HepG2 (cell line): ENCODE data around the gene CFTR. TPM values are rescaled to one million over a fixed set of nuclear protein-coding genes. Genes with fewer than 3 reads are reported as not detected.

Experiments used
- ATAC-seq: fragments of 200-7000 bp; cut with Tn5 transposase; 3 replicates; pipeline ENCODE4 v1.9.1; 2020; ENCODE audit warnings: mild to moderate bottlenecking, moderate library complexity
- BruUV-seq: library from RNA; stranded (reverse); fragments of 400-500 nt; replicated peaks from 2 replicates; lab custom pipeline; 2021; lab: Mats Ljungman, UMichigan
- CTCF ChIA-PET: fragments of 300-600 bp; formaldehyde crosslinking; extraction: SDS; loops from one replicate; lab custom pipeline; 2021; ENCODE audit warnings: low total read pairs, inconsistent platforms, low intra/inter-chr PET ratio; lab: Yijun Ruan, JAX
- POLR2A ChIA-PET: fragments of 350-600 bp; sonication (Branson Sonifier 250); formaldehyde crosslinking; loops from one replicate; lab custom pipeline; 2020; ENCODE audit warnings: antibody characterized with exemption, inconsistent platforms; lab: Yijun Ruan, JAX
- DNase-seq: peaks from one replicate; pipeline ENCODE4 v3.0.0-alpha.2; 2015; ENCODE audit warnings: low spot score
- FAIRE-seq: peaks from 3 replicates; lab custom pipeline; 2011; peaks lifted over from hg19 to GRCh38; lab: Jason Lieb, UNC
- H2AFZ ChIP-seq: one replicate; pipeline ENCODE4 v1.6.1; 2011; ENCODE audit warnings: low read length, inconsistent platforms
- H3K27ac ChIP-seq: fragments of 300-600 bp; 3 replicates; pipeline ENCODE4 v1.8.0; 2011; ENCODE audit warnings: mixed run types, mild to moderate bottlenecking, mixed read lengths, low read length, inconsistent platforms; ENCODE audit not compliant: insufficient read depth; ENCODE audit errors: extremely low read length
- H3K27me3 ChIP-seq, 2 experiments: fragments of 200-600 bp in 1 of 2; 2 replicates in 1 of 2; 3 replicates in 1 of 2; pipeline versions ENCODE4 v1.6.0 to v1.8.0; 2011; ENCODE audit warnings: low read length in 2 of 2, mild to moderate bottlenecking in 2 of 2, moderate library complexity in 2 of 2, inconsistent platforms in 1 of 2; ENCODE audit not compliant: insufficient read depth in 2 of 2, control insufficient read depth in 1 of 2
- H3K36me3 ChIP-seq, 2 experiments: fragments of 200-600 bp in 1 of 2; replicated peaks in 1 of 2; 2 replicates in 1 of 2; 3 replicates in 1 of 2; pipeline versions ENCODE4 v1.5.1 to v1.8.0; 2011; ENCODE audit warnings: low read length in 2 of 2, inconsistent platforms in 1 of 2; ENCODE audit not compliant: insufficient read depth in 2 of 2, control insufficient read depth in 1 of 2
- H3K4me1 ChIP-seq: 2 replicates; pipeline ENCODE4 v1.5.1; 2012; ENCODE audit warnings: low read length, inconsistent platforms; ENCODE audit not compliant: insufficient read depth
- H3K4me2 ChIP-seq: 2 replicates; pipeline ENCODE4 v1.6.0; 2011; ENCODE audit warnings: low read depth, low read length, inconsistent platforms
- H3K4me3 ChIP-seq, 3 experiments: fragments of 200-600 bp in 1 of 3; sonication (generic), shearing (Covaris generic) in 1 of 3; replicated peaks in 1 of 3; 2 replicates each; pipeline ENCODE4 v1.5.1; 2011 to 2016; ENCODE audit warnings: low read length in 3 of 3, inconsistent platforms in 2 of 3, low read depth in 2 of 3, mild to moderate bottlenecking in 2 of 3, control low read depth in 1 of 3, mixed read lengths in 1 of 3; ENCODE audit not compliant: insufficient read depth in 1 of 3
- H3K79me2 ChIP-seq: one replicate; pipeline ENCODE4 v1.6.1; 2011; ENCODE audit warnings: low read length, inconsistent platforms; ENCODE audit not compliant: insufficient read depth
- H3K9ac ChIP-seq: 2 replicates; pipeline ENCODE4 v1.6.0; 2011; ENCODE audit warnings: mild to moderate bottlenecking, low read depth, low read length, inconsistent platforms; ENCODE audit not compliant: insufficient read depth
- H3K9me3 ChIP-seq: 2 replicates; pipeline ENCODE4 v1.5.1; 2012; ENCODE audit warnings: mild to moderate bottlenecking, low read length
- H4K20me1 ChIP-seq: 2 replicates; pipeline ENCODE4 v1.6.0; 2011; ENCODE audit warnings: inconsistent platforms, mild to moderate bottlenecking, low read length, moderate library complexity; ENCODE audit not compliant: insufficient read depth
- GRHL1 ChIP-seq: sonication (generic); formaldehyde crosslinking; conservative IDR thresholded peaks from 2 replicates; pipeline ENCODE4 v1.8.0; 2022; ENCODE audit warnings: missing genetic modification reagents
- KLF9 ChIP-seq: IDR thresholded peaks from 2 replicates; pipeline ENCODE4 v1.6.1; 2016; ENCODE audit warnings: low read depth
- MIXL1 ChIP-seq: IDR thresholded peaks from 2 replicates; pipeline ENCODE4 v1.6.1; 2016
- PCBP1 ChIP-seq: fragments of 200-400 bp; formaldehyde crosslinking; IDR thresholded peaks from 2 replicates; pipeline ENCODE4 v1.6.1; 2017; ENCODE audit warnings: mild to moderate bottlenecking, low read depth, low read length, borderline replicate concordance
- POLR2A ChIP-seq, 2 experiments: IDR thresholded peaks; 2 replicates each; pipeline ENCODE4 v1.6.1; 2011; ENCODE audit warnings: low read depth in 2 of 2, low read length in 2 of 2, mild to moderate bottlenecking in 1 of 2, moderate library complexity in 1 of 2; ENCODE audit not compliant: insufficient read depth in 1 of 2
- PREB ChIP-seq: sonication (generic); formaldehyde crosslinking; IDR thresholded peaks from 2 replicates; pipeline ENCODE4 v1.4.0; 2020; ENCODE audit warnings: missing genetic modification reagents
- SMARCC2 ChIP-seq: fragments of 450-650 bp; IDR thresholded peaks from 2 replicates; pipeline ENCODE4 v1.6.1; 2017; ENCODE audit warnings: antibody characterized with exemption, mild to moderate bottlenecking
- SYNCRIP ChIP-seq: fragments of 200-400 bp; formaldehyde crosslinking; IDR thresholded peaks from 2 replicates; pipeline ENCODE4 v1.6.1; 2018; ENCODE audit warnings: mild to moderate bottlenecking, low read depth, low read length; ENCODE audit not compliant: insufficient read depth
- U2AF1 ChIP-seq: fragments of 200-400 bp; formaldehyde crosslinking; optimal IDR thresholded peaks from 2 replicates; pipeline ENCODE3; 2017; ENCODE audit warnings: mild to moderate bottlenecking, low read depth, low read length
- ZBTB20 ChIP-seq: sonication (generic); formaldehyde crosslinking; IDR thresholded peaks from 2 replicates; pipeline ENCODE4 v1.8.1; 2023; ENCODE audit warnings: missing genetic modification reagents, low read depth, mild to moderate bottlenecking, borderline replicate concordance
- ZFP41 ChIP-seq: sonication (generic); formaldehyde crosslinking; IDR thresholded peaks from 2 replicates; pipeline ENCODE4 v1.4.0; 2020; ENCODE audit warnings: mild to moderate bottlenecking, missing genetic modification reagents, borderline replicate concordance
- ZNF572 ChIP-seq: sonication (generic); formaldehyde crosslinking; IDR thresholded peaks from 2 replicates; pipeline ENCODE4 v1.5.1; 2020; ENCODE audit warnings: mild to moderate bottlenecking, missing genetic modification reagents
- ZNF850 ChIP-seq: sonication (generic); formaldehyde crosslinking; conservative IDR thresholded peaks from 2 replicates; pipeline ENCODE4 v1.9.0; 2021; ENCODE audit warnings: mild to moderate bottlenecking, missing genetic modification reagents
- WGBS: methylation state at CpG from one replicate; pipeline ENCODE4 v1.1.6; 2017; ENCODE audit warnings: low lambda C conversion rate; 5-methylcytosine and 5-hydroxymethylcytosine counted together
- in situ Hi-C: cut with HindIII; loops from 2 replicates; pipeline ENCODE4 v1.10.0; 2017; ENCODE audit warnings: low pct_unique_long_range_greater_than_20kb; ENCODE audit not compliant: extremely low pct_ligation_motif_present
- intact Hi-C: fragments of 100-400 bp; cut with micrococcal nuclease; formaldehyde crosslinking; loops from one replicate; pipeline ENCODE4 v1.10.0; 2022; ENCODE audit not compliant: unreplicated experiment
- polyA plus RNA-seq, 8 experiments: library from polyadenylated mRNA; depleted of rRNA in 3 of 8; stranded (reverse) in 7 of 8; unstranded in 1 of 8; fragments of >200 nt; fragmentation: Illumina TruSeq in 4 of 8; extraction: Trizol in 4 of 8; gene quantifications; 2 replicates each; pipeline versions ENCODE4 v1.2.1 to v1.2.3, GENCODE V29; 2011 to 2016; ENCODE audit warnings: low read depth in 4 of 8, missing spikeins in 1 of 8, mixed read lengths in 1 of 8; ENCODE audit not compliant: insufficient read depth in 1 of 8
- total RNA-seq, 5 experiments: library from RNA; depleted of rRNA; stranded (reverse); fragments of >200 nt; fragmentation: Illumina TruSeq; extraction: Trizol; gene quantifications; 2 replicates each; pipeline ENCODE4 v1.2.3, GENCODE V29; 2016; ENCODE audit warnings: low read depth in 1 of 5
- TF ChIP-seq, protein P1 (sequence below): sonication (generic); formaldehyde crosslinking; IDR thresholded peaks from 2 replicates; pipeline ENCODE4 v1.5.1; 2020; ENCODE audit warnings: mild to moderate bottlenecking, missing genetic modification reagents
- TF ChIP-seq, protein P2 (sequence below): IDR thresholded peaks from 2 replicates; pipeline ENCODE4 v1.6.1; 2016; ENCODE audit warnings: low read depth, control low read depth

Gene CFTR
- total and polyA plus RNA-seq, 2 of the 13 experiments (the other 11 are each of a cell fraction or from before 2014, with no cell fraction given) = not detected

DNA sequence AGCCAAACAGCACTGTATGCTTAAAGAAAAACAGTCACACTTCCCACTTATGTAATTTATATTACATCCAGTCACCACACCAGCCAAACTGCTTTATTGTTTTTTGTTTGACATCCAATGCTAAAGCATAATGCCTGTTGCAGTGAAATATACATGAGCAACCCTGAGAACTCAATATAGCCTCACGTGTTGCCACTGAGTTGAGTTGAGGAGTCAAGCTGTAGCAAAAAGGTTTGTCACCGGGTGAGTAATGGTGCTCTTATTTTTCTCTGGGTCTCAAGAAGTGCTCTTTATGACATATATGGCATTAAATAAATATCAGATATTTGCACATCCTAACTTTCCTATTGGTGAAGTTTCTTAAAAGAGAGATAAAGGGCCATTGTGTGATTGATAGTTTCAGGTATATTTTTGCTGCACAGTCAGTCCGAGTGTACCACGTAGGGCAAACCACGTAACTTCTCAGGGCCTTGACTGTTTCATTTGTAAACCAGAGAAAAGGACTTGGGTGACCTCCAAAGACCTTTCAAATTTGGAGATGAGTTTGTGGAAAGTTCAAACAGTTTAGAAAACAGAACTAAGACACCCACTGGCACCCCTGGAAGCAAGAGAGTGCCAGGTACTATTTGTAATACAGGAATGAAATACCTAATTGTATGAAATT, 168.5 kb downstream of the CFTR start (continued):
- TF ChIP-seq, protein P1, sequence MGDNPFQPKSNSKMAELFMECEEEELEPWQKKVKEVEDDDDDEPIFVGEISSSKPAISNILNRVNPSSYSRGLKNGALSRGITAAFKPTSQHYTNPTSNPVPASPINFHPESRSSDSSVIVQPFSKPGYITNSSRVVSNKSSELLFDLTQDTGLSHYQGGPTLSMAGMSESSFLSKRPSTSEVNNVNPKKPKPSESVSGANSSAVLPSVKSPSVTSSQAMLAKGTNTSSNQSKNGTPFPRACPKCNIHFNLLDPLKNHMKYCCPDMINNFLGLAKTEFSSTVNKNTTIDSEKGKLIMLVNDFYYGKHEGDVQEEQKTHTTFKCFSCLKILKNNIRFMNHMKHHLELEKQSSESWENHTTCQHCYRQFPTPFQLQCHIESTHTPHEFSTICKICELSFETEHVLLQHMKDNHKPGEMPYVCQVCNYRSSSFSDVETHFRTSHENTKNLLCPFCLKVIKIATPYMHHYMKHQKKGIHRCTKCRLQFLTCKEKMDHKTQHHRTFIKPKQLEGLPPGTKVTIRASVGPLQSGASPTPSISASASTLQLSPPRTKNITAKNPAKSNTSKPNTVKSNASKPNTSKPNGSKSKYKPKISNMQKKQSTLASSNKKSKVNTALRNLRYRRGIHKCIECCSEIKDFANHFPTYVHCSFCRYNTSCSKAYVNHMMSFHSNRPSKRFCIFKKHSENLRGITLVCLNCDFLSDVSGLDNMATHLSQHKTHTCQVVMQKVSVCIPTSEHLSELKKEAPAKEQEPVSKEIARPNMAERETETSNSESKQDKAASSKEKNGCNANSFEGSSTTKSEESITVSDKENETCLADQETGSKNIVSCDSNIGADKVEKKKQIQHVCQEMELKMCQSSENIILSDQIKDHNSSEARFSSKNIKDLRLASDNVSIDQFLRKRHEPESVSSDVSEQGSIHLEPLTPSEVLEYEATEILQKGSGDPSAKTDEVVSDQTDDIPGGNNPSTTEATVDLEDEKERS (CRISPR knock-in tag) = no peak
- TF ChIP-seq U2AF1 (no peak), SYNCRIP (no peak), ZNF572 (CRISPR knock-in tag) (no peak), KLF9 (CRISPR knock-in tag) (no peak), MIXL1 (CRISPR knock-in tag) (no peak), POLR2A (IDR thresholded peaks at IDR 0.05; ENCODE audit: insufficient read depth in 1 of 2, low read depth in 2 of 2, low read length in 2 of 2) (no peak)

GRCh38 chr7:117652943-117653680, 173.3 kb downstream of the CFTR start:
- Histone ChIP-seq H4K20me1 (no peaks in the 10 kb centered on the region), H3K4me3 (no peak overlapping the region), H3K27ac (no peak overlapping the region), H3K9me3 (no peaks in the 10 kb centered on the region), H2AFZ (no peak overlapping the region), H3K4me1 (no peaks in the 10 kb centered on the region), H3K9ac (no peak overlapping the region), H3K79me2 (no peaks in the 10 kb centered on the region), H3K36me3 (no peaks in the 10 kb centered on the region), H3K4me2 (no peak overlapping the region), H3K27me3 (no peaks in the 10 kb centered on the region)
- intact Hi-C loops = loop anchor here (10.0 kb wide), 1 partner anchor 168 kb away; the partner anchor contains the start of gene CFTR
- ChIA-PET POLR2A (no interaction called here), CTCF (no interaction called here)
- FAIRE-seq = no peak
- no peak for ATAC-seq
- WGBS = 57% methylated on average over 4 of the region's 4 CpGs
- TF ChIP-seq, protein P2, sequence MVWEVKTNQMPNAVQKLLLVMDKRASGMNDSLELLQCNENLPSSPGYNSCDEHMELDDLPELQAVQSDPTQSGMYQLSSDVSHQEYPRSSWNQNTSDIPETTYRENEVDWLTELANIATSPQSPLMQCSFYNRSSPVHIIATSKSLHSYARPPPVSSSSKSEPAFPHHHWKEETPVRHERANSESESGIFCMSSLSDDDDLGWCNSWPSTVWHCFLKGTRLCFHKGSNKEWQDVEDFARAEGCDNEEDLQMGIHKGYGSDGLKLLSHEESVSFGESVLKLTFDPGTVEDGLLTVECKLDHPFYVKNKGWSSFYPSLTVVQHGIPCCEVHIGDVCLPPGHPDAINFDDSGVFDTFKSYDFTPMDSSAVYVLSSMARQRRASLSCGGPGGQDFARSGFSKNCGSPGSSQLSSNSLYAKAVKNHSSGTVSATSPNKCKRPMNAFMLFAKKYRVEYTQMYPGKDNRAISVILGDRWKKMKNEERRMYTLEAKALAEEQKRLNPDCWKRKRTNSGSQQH (CRISPR knock-in tag) = no peak
- TF ChIP-seq ZBTB20 (CRISPR knock-in tag) (no peak), GRHL1 (CRISPR knock-in tag) (no peak), SMARCC2 (no peak), PREB (CRISPR knock-in tag) (no peak), PCBP1 (no peak), ZNF850 (no peak), ZFP41 (CRISPR knock-in tag) (no peak)
- in situ Hi-C loops = no loop called here
- BruUV-seq = no TSS peak
- DNase-seq = no peak
